ENCODE data around the gene ANTXR1. TPM values are rescaled to one million over a fixed set of nuclear protein-coding genes. Genes with fewer than 3 reads are reported as not detected.

The ANTXR1 gene
- total RNA-seq, 1 experiment from 2014 or later, result 0.27 TPM

- CTCF ChIA-PET, result no interaction called here
- BruUV-seq (replicated peaks), result no TSS peak
- no peaks in the 10 kb centered on the region for H3K9me3 ChIP-seq
- H3K4me3 ChIP-seq (ENCODE audit: low read depth, low read length), result no peak within 1 kb of the TSS
- no peaks in the 10 kb centered on the region for H3K27me3 ChIP-seq (replicated peaks; ENCODE audit: control insufficient read depth, insufficient read depth, low read length)
- no peak for DNase-seq
- Mint-ChIP-seq H3K36me3 (ENCODE audit: insufficient read depth, unreplicated experiment) (no peaks in the 10 kb centered on the region), H3K4me3 (ENCODE audit: unreplicated experiment) (no peak within 1 kb of the TSS), H3K27ac (ENCODE audit: unreplicated experiment) (no peak within 1 kb of the TSS), H3K4me1 (ENCODE audit: low read depth, unreplicated experiment) (peaks cover 7% of the 10 kb centered on the region), H3K27me3 (ENCODE audit: insufficient read depth, unreplicated experiment) (peaks cover 10% of the 10 kb centered on the region), H3K9me3 (ENCODE audit: unreplicated experiment) (no peaks in the 10 kb centered on the region)
- TF ChIP-seq CTCF (IDR thresholded peaks at IDR 0.05; ENCODE audit: insufficient read depth in 1 of 2, low read depth in 1 of 2, low read length in 1 of 2, severe bottlenecking in 1 of 2, unreplicated experiment in 1 of 2), result no peak
- intact Hi-C loops (cut with micrococcal nuclease; ENCODE audit: unreplicated experiment), result no loop called here
- POLR2A ChIA-PET, result no interaction called here
- H3K4me1 ChIP-seq, result 0 out of 2 replicates have a peak, but pooled peaks cover 3% of the 10 kb centered on the region
- H3K36me3 ChIP-seq (ENCODE audit: control insufficient read depth, insufficient read depth, low read length), result no peaks in the 10 kb centered on the region
These were observed 38.7 kb upstream of the ANTXR1 start, which contains the start of gene GKN1 for GRCh38 chr2:68974251-68974650. Gene GKN1 (plus strand): TSS chr2:68974636. CDS start chr2:68974678, 42 bp downstream.

- no TSS peak for BruUV-seq (replicated peaks)
- Mint-ChIP-seq H3K4me3 (ENCODE audit: unreplicated experiment) (no peak overlapping the region), H3K27ac (ENCODE audit: unreplicated experiment) (no peak overlapping the region), H3K27me3 (ENCODE audit: insufficient read depth, unreplicated experiment) (peaks cover 12% of the 10 kb centered on the region), H3K9me3 (ENCODE audit: unreplicated experiment) (no peaks in the 10 kb centered on the region), H3K36me3 (ENCODE audit: insufficient read depth, unreplicated experiment) (no peaks in the 10 kb centered on the region), H3K4me1 (ENCODE audit: low read depth, unreplicated experiment) (peaks cover 7% of the 10 kb centered on the region)
- Histone ChIP-seq H3K9me3 (no peaks in the 10 kb centered on the region), H3K4me1 (0 out of 2 replicates have a peak, but pooled peaks cover 3% of the 10 kb centered on the region), H3K36me3 (ENCODE audit: control insufficient read depth, insufficient read depth, low read length) (no peaks in the 10 kb centered on the region), H3K4me3 (ENCODE audit: low read depth, low read length) (no peak overlapping the region), H3K27me3 (replicated peaks; ENCODE audit: control insufficient read depth, insufficient read depth, low read length) (no peaks in the 10 kb centered on the region)
- no peak for TF ChIP-seq CTCF (IDR thresholded peaks at IDR 0.05; ENCODE audit: insufficient read depth in 1 of 2, low read depth in 1 of 2, low read length in 1 of 2, severe bottlenecking in 1 of 2, unreplicated experiment in 1 of 2)
- ChIA-PET CTCF (no interaction called here), POLR2A (no interaction called here)
- DNase-seq, result no peak
- intact Hi-C loops (cut with micrococcal nuclease; ENCODE audit: unreplicated experiment), result no loop called here
These were observed 37.9 kb upstream of the ANTXR1 start for GRCh38 chr2:68974946-68975665.

GRCh38 chr2:68975844-68976243, 37.1 kb upstream of the ANTXR1 start:
- intact Hi-C loops (cut with micrococcal nuclease; ENCODE audit: unreplicated experiment), result no loop called here
- Histone ChIP-seq H3K4me1 (0 out of 2 replicates have a peak, but pooled peaks cover 3% of the 10 kb centered on the region), H3K4me3 (ENCODE audit: low read depth, low read length) (no peak overlapping the region), H3K9me3 (no peaks in the 10 kb centered on the region), H3K36me3 (ENCODE audit: control insufficient read depth, insufficient read depth, low read length) (no peaks in the 10 kb centered on the region), H3K27me3 (replicated peaks; ENCODE audit: control insufficient read depth, insufficient read depth, low read length) (no peaks in the 10 kb centered on the region)
- POLR2A ChIA-PET, result no interaction called here
- Mint-ChIP-seq H3K27me3 (ENCODE audit: insufficient read depth, unreplicated experiment) (peaks cover 12% of the 10 kb centered on the region), H3K27ac (ENCODE audit: unreplicated experiment) (no peak overlapping the region), H3K36me3 (ENCODE audit: insufficient read depth, unreplicated experiment) (no peaks in the 10 kb centered on the region), H3K4me3 (ENCODE audit: unreplicated experiment) (no peak overlapping the region), H3K4me1 (ENCODE audit: low read depth, unreplicated experiment) (peaks cover 7% of the 10 kb centered on the region), H3K9me3 (ENCODE audit: unreplicated experiment) (no peaks in the 10 kb centered on the region)
- no peak for TF ChIP-seq CTCF (IDR thresholded peaks at IDR 0.05; ENCODE audit: insufficient read depth in 1 of 2, low read depth in 1 of 2, low read length in 1 of 2, severe bottlenecking in 1 of 2, unreplicated experiment in 1 of 2)
- BruUV-seq (replicated peaks), result no TSS peak
- DNase-seq, result no peak
- CTCF ChIA-PET, result no interaction called here

Measured in Caco-2 (cell line).